Measurements from ENCODE around the gene BCL6. TPM values are rescaled to one million over a fixed set of nuclear protein-coding genes. Genes with fewer than 3 reads are reported as not detected.

Gene BCL6
- total and polyA plus RNA-seq, 2 of the 8 experiments (the other 6 are each of a cell fraction or from before 2014, with no cell fraction given), result 5.7 to 10.4 TPM

DNA sequence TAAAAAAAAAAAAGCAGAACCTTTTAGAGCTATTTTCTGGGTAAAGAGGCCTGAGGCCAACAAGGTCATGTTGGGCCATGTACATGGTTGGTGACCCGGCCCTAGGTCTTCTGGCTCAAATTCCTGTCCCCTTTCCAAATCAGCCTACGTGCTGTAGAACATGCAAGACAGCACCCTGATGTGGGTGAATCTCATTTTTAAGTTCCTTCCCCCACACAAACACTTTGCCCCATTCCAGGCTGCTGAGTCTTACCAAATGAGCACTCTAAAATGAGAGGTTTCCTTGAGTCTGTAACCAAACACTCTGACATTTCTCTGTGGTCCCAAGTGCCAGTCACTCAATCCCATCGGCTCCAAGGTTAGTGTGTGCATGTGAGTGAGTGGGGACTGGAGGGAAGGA lies 9.4 kb downstream of the BCL6 start:
- no peak for TF ChIP-seq CTBP2 (IDR thresholded peaks at IDR 0.05; ENCODE audit: borderline replicate concordance, insufficient read depth, insufficient read length, low read length)
- TF ChIP-seq SP2 (IDR thresholded peaks at IDR 0.05; ENCODE audit: low read length), result no peak
- no peak for TF ChIP-seq ASH2L (IDR thresholded peaks at IDR 0.05; ENCODE audit: low read length)
- no peak for TF ChIP-seq POU5F1 (IDR thresholded peaks at IDR 0.05; ENCODE audit: low read depth, low read length)
- TF ChIP-seq SUZ12 (IDR thresholded peaks at IDR 0.05; ENCODE audit: low read length), result no peak
- TF ChIP-seq RFX5 (IDR thresholded peaks at IDR 0.05; ENCODE audit: borderline replicate concordance, low read depth, low read length), result no peak
- no peak for TF ChIP-seq CBX8 (IDR thresholded peaks at IDR 0.05; ENCODE audit: borderline replicate concordance, low read depth, low read length)
- TF ChIP-seq TCF12 (IDR thresholded peaks at IDR 0.05; ENCODE audit: low read depth, low read length), result no peak
- TF ChIP-seq CBX5 (IDR thresholded peaks at IDR 0.05; ENCODE audit: low read depth, low read length), result no peak
- no peak for TF ChIP-seq SP1 (IDR thresholded peaks at IDR 0.05; ENCODE audit: low read depth, low read length)
- no peak for TF ChIP-seq BCL11A (IDR thresholded peaks at IDR 0.05; ENCODE audit: low read depth in 2 of 2, low read length in 2 of 2)
- H3K14ac ChIP-seq (ENCODE audit: insufficient read length), result no peak overlapping the region
- H3K9me3 ChIP-seq (ENCODE audit: insufficient read depth in 2 of 2, low read depth in 1 of 2, low read length in 1 of 2), result no peaks in the 10 kb centered on the region
- no peaks in the 10 kb centered on the region for H3K79me2 ChIP-seq (ENCODE audit: control insufficient read depth in 1 of 2, insufficient read depth in 2 of 2, low read length in 2 of 2)
- no peak overlapping the region for H3K9ac ChIP-seq (replicated peaks in 1 of 4; ENCODE audit: extremely low read depth in 1 of 4, low read depth in 3 of 4, low read length in 3 of 4)
- ChIA-PET CTCF (ENCODE audit: partially characterized antibody) (interaction anchor here (0.7 to 6.4 kb wide), 4 partner anchors 10 to 1219 kb away, joined by 3 to 107 read pairs (median 29); no protein-coding TSS in a partner anchor), POLR2A (ENCODE audit: partially characterized antibody) (interaction anchor here (1.1 kb wide), 1 partner anchor 26 kb away, joined by 3 read pairs; no protein-coding TSS in a partner anchor)
- no peak overlapping the region for H3K4ac ChIP-seq (replicated peaks; ENCODE audit: insufficient read length, low read depth, low read length)
- WGBS, 2 experiments (ENCODE audit: extremely low coverage in 1 of 2, insufficient coverage in 1 of 2, insufficient read length in 1 of 2, insufficient replicate concordance in 2 of 2, low coverage in 1 of 2, low lambda C conversion rate in 2 of 2, missing lambda C conversion rate in 1 of 2), result 65% methylated on average over 3 of the region's 3 CpGs; no CpG with 5 or more reads in 1 of the 2 experiments
- no peak overlapping the region for H2BK15ac ChIP-seq (ENCODE audit: low read length)
- no peak overlapping the region for H4K5ac ChIP-seq (ENCODE audit: insufficient read length, low read depth, low read length)
- no peak overlapping the region for H3K18ac ChIP-seq (ENCODE audit: extremely low read depth, low read length)
- H2AFZ ChIP-seq (ENCODE audit: low read length), result no peak overlapping the region
- no peak overlapping the region; a peak in 1 of 4 replicates for H3K4me2 ChIP-seq (ENCODE audit: insufficient read depth in 1 of 2, low read depth in 2 of 2, low read length in 2 of 2)
- H2BK120ac ChIP-seq (replicated peaks; ENCODE audit: low read depth, low read length), result no peak overlapping the region
- no peak overlapping the region for H2BK5ac ChIP-seq (ENCODE audit: low read depth, low read length)
- no peak overlapping the region for H2AK5ac ChIP-seq (ENCODE audit: low read depth, low read length)
- H3K23me2 ChIP-seq (ENCODE audit: low read depth, low read length), result peaks cover 19% of the 10 kb centered on the region
- no peak overlapping the region for H3K56ac ChIP-seq (replicated peaks; ENCODE audit: insufficient read length, low read depth, low read length)
- no peak overlapping the region for H3K27ac ChIP-seq (ENCODE audit: low read depth, low read length)
- H4K20me1 ChIP-seq (replicated peaks in 1 of 2; ENCODE audit: control insufficient read depth in 1 of 2, insufficient read depth in 2 of 2, low read length in 2 of 2), result no peaks in the 10 kb centered on the region
- no peak overlapping the region for H4K8ac ChIP-seq (ENCODE audit: extremely low read depth, insufficient read depth, low read length)
- no peak overlapping the region for H3K4me3 ChIP-seq (ENCODE audit: extremely low read depth in 1 of 4, insufficient read depth in 2 of 4, low read depth in 3 of 4, low read length in 4 of 4)
- H2BK12ac ChIP-seq (ENCODE audit: low read depth, low read length), result no peak overlapping the region
- H4K91ac ChIP-seq (replicated peaks; ENCODE audit: insufficient read length, low read length), result no peak overlapping the region
- H3K4me1 ChIP-seq (replicated peaks in 1 of 4; ENCODE audit: control insufficient read depth in 3 of 4, insufficient read depth in 4 of 4, low read length in 3 of 4), result peaks cover 0 to 19% (median 6%) of the 10 kb centered on the region in 4 experiments; a peak in 5 of 7 replicates
- DNase-seq (ENCODE audit: low read depth in 1 of 2, low spot score in 2 of 2) (no peak), FAIRE-seq (no peak)
- no peak overlapping the region for H3K23ac ChIP-seq (ENCODE audit: insufficient read length)
- peaks cover 0 to 5% (median 3%) of the 10 kb centered on the region in 4 experiments; a peak in 2 of 7 replicates for H3K27me3 ChIP-seq (replicated peaks in 1 of 4; ENCODE audit: control insufficient read depth in 3 of 4, extremely low read depth in 1 of 4, insufficient read depth in 3 of 4, low read length in 3 of 4)
- H3K36me3 ChIP-seq (ENCODE audit: control insufficient read depth in 2 of 4, insufficient read depth in 4 of 4, low read length in 3 of 4), result peaks cover 1 to 16% (median 11%) of the 10 kb centered on the region in 4 experiments; a peak in 7 of 8 replicates
- no peaks in the 10 kb centered on the region for H3K79me1 ChIP-seq (ENCODE audit: low read depth, low read length)
- no peak overlapping the region for H2BK20ac ChIP-seq (ENCODE audit: low read length)
